ENCODE measurements around the gene TPRN.
A peak's percentile ranks its signal among the peaks of the same experiment; 100 is the strongest.

Gene TPRN

DNA sequence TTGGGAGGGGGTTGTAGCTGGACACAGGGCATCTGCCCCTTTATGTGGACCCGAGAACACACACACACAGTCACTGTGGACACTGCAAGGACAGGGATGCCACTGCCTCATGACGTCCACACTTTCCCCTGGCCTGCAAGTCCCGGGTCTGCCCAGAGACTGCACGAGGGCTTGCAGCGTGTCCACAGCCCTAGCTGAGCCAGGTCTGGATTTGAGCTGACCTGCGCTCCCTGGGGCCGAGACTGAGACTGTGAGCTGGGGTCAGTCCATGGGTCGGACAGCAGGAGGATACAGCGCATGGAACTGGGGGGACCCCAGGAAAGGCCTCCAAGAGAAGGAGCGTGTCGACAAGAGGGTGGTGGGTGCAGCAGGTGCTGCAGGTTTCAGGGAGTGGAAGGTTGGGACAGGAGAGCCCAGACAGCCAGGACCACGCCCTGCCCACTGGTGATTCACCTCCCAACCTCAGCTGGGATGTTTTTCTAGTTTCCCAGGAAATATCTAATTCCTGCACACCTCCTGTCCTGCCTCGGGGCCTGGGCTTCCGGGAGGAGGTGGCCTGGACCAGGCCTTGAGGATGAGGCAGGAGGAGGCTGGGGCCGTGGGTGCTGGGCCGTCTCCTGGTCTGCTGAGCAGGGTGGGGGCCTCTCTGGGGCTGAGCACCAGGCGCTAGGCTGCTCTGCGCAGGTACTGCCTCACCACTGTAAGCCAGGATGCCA lies 26.0 kb upstream of the TPRN start:
- Histone ChIP-seq H2BK12ac (ENCODE audit: low read length in 2 of 2) (no peak overlapping the region), H2BK15ac (ENCODE audit: low read depth, poor library complexity, severe bottlenecking) (no peak overlapping the region), H3K4me2 (ENCODE audit: low read length, poor library complexity, severe bottlenecking) (no peak overlapping the region), H4K91ac (ENCODE audit: low read length) (peak overlapping the region; percentile 55), H2AFZ (ENCODE audit: low read depth, low read length) (no peak overlapping the region), H3K14ac (ENCODE audit: low read length in 2 of 2) (no peak overlapping the region), H3K18ac (ENCODE audit: low read depth in 1 of 2, low read length in 2 of 2) (peak overlapping the region in 1 of 2 experiments; percentile 35), H3K36me3 (ENCODE audit: control insufficient read depth in 1 of 2, insufficient read depth in 2 of 2, low read depth in 1 of 2, low read length in 2 of 2) (peaks cover 0 to 4% of the 10 kb centered on the region in 2 experiments), H2BK120ac (ENCODE audit: low read depth, low read length) (no peak overlapping the region), H2AK5ac (ENCODE audit: low read length, severe bottlenecking) (no peak overlapping the region), H4K8ac (ENCODE audit: low read length) (peak overlapping the region; percentile 1), H3K9me3 (ENCODE audit: control insufficient read depth, low read length) (no peaks in the 10 kb centered on the region), H3K23ac (ENCODE audit: low read length in 2 of 2) (no peak overlapping the region), H3K4me3 (ENCODE audit: insufficient read depth in 1 of 2, low read depth in 1 of 2, low read length in 2 of 2) (no peak overlapping the region), H3K79me1 (replicated peaks; ENCODE audit: low read length, poor library complexity, severe bottlenecking) (no peaks in the 10 kb centered on the region), H3K4me1 (ENCODE audit: control insufficient read depth, insufficient read depth, low read depth, low read length) (peaks cover 38% of the 10 kb centered on the region), H3K9ac (ENCODE audit: low read length) (no peak overlapping the region), H3K4ac (ENCODE audit: low read depth in 1 of 2, low read length in 2 of 2) (no peak overlapping the region), H3K27me3 (ENCODE audit: control insufficient read depth in 1 of 2, insufficient read depth in 1 of 2, low read length in 2 of 2) (peaks cover 0 to 36% of the 10 kb centered on the region in 2 experiments), H2BK5ac (ENCODE audit: low read depth, low read length, poor library complexity, severe bottlenecking) (no peak overlapping the region), H3K27ac (ENCODE audit: low read length, poor library complexity, severe bottlenecking) (no peak overlapping the region)
- no peak for DNase-seq
- WGBS = 79% methylated on average over 16 of the region's 18 CpGs

DNA sequence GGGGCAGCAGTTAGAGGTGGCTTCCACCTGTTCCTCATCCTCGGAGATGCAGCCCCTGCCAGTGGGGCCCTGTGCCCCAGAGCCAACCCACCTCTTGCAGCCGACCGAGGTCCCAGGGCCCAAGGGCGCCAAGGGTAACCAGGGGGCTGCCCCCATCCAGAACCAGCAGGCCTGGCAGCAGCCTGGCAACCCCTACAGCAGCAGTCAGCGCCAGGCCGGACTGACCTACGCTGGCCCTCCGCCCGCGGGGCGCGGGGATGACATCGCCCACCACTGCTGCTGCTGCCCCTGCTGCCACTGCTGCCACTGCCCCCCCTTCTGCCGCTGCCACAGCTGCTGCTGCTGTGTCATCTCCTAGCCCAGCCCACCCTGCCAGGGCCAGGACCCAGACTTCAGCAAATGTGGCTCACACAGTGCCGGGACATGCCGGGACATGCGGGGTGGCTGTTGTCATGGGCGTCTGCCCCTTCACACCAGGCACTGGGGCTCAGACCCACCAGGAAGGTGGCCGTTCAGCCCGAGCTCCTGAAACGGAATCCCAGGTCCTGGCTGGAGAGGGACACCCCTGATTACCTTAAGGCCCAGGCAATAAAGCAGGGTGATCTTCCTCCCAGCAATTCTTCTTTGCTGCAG lies 25.3 kb upstream of the TPRN start:
- Histone ChIP-seq H2AK5ac (ENCODE audit: low read length, severe bottlenecking) (no peak overlapping the region), H4K8ac (ENCODE audit: low read length) (no peak overlapping the region), H2BK15ac (ENCODE audit: low read depth, poor library complexity, severe bottlenecking) (no peak overlapping the region), H2BK120ac (ENCODE audit: low read depth, low read length) (no peak overlapping the region), H3K4ac (ENCODE audit: low read depth in 1 of 2, low read length in 2 of 2) (peak overlapping the region in 1 of 2 experiments; percentile 9), H3K4me3 (ENCODE audit: insufficient read depth in 1 of 2, low read depth in 1 of 2, low read length in 2 of 2) (no peak overlapping the region), H3K36me3 (ENCODE audit: control insufficient read depth in 1 of 2, insufficient read depth in 2 of 2, low read depth in 1 of 2, low read length in 2 of 2) (peaks cover 0 to 4% of the 10 kb centered on the region in 2 experiments), H3K27ac (ENCODE audit: low read length, poor library complexity, severe bottlenecking) (no peak overlapping the region), H3K79me1 (replicated peaks; ENCODE audit: low read length, poor library complexity, severe bottlenecking) (no peaks in the 10 kb centered on the region), H4K91ac (ENCODE audit: low read length) (peak overlapping the region; percentile 54), H2AFZ (ENCODE audit: low read depth, low read length) (no peak overlapping the region), H3K4me2 (ENCODE audit: low read length, poor library complexity, severe bottlenecking) (no peak overlapping the region), H3K9ac (ENCODE audit: low read length) (no peak overlapping the region), H3K27me3 (ENCODE audit: control insufficient read depth in 1 of 2, insufficient read depth in 1 of 2, low read length in 2 of 2) (peaks cover 0 to 29% of the 10 kb centered on the region in 2 experiments), H2BK12ac (ENCODE audit: low read length in 2 of 2) (no peak overlapping the region), H3K14ac (ENCODE audit: low read length in 2 of 2) (no peak overlapping the region), H3K4me1 (ENCODE audit: control insufficient read depth, insufficient read depth, low read depth, low read length) (peaks cover 41% of the 10 kb centered on the region), H3K18ac (ENCODE audit: low read depth in 1 of 2, low read length in 2 of 2) (no peak overlapping the region), H2BK5ac (ENCODE audit: low read depth, low read length, poor library complexity, severe bottlenecking) (no peak overlapping the region), H3K9me3 (ENCODE audit: control insufficient read depth, low read length) (no peaks in the 10 kb centered on the region), H3K23ac (ENCODE audit: low read length in 2 of 2) (no peak overlapping the region)
- DNase-seq = no peak
- WGBS = 87% methylated on average over 21 of the region's 21 CpGs

DNA sequence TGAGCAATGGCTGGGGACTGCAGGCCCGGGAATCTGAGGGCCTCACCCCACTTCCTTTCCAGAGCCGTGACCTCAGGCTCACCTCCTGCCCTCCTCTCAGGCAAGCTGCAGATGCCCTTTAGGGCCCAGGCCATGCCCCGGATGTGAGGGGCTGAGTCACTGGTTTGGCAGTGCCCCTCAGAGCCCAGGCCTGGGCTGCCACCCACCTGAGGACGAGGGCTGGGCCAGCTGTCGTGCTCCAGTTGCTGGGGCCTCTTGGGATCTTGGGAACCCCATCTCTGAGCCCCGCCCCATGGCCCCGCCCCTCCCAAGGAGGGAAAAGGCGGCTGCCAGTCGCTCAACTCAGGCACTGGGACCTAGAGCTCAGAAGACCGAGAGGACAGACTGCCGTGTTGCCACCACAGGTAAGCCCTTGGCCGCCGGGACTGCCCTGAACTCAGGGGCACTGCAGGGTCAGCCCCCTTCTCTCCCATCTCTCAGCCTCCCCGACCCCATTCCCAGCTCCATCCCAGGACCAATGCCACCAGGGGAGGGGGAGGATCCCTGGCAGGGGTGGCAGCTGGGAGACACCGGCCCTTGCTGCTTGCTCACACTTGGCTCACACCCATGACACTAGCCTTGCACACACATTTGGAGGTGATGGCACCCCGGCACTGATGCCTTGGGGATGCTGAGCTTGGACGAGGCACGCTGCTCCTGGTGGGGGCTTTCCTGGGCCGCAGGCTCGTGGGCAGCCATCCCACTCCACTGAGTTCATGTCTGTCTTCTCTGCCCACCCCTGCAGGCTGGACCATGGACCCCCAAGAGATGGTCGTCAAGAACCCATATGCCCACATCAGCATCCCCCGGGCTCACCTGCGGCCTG lies 24.5 kb upstream of the TPRN start, which contains the start of gene CYSRT1:
CYSRT1 (plus strand) TSS at position 345 of the 865 bp plus-strand sequence; CDS start at position 793, 448 bp downstream.
- Histone ChIP-seq H2BK5ac (ENCODE audit: low read depth, low read length, poor library complexity, severe bottlenecking) (no peak within 1 kb of the TSS), H2BK12ac (ENCODE audit: low read length in 2 of 2) (no peak within 1 kb of the TSS), H3K4me1 (ENCODE audit: control insufficient read depth, insufficient read depth, low read depth, low read length) (peaks cover 46% of the 10 kb centered on the region), H4K91ac (ENCODE audit: low read length) (peak within 1 kb of the TSS; percentile 86), H2AK5ac (ENCODE audit: low read length, severe bottlenecking) (no peak within 1 kb of the TSS), H4K8ac (ENCODE audit: low read length) (peak within 1 kb of the TSS; percentile 91), H3K27me3 (ENCODE audit: control insufficient read depth in 1 of 2, insufficient read depth in 1 of 2, low read length in 2 of 2) (peaks cover 0 to 21% of the 10 kb centered on the region in 2 experiments), H3K36me3 (ENCODE audit: control insufficient read depth in 1 of 2, insufficient read depth in 2 of 2, low read depth in 1 of 2, low read length in 2 of 2) (peaks cover 0 to 7% of the 10 kb centered on the region in 2 experiments), H3K9ac (ENCODE audit: low read length) (peak within 1 kb of the TSS; percentile 92), H2AFZ (ENCODE audit: low read depth, low read length) (no peak within 1 kb of the TSS), H3K23ac (ENCODE audit: low read length in 2 of 2) (no peak within 1 kb of the TSS), H3K27ac (ENCODE audit: low read length, poor library complexity, severe bottlenecking) (no peak within 1 kb of the TSS), H3K79me1 (replicated peaks; ENCODE audit: low read length, poor library complexity, severe bottlenecking) (no peaks in the 10 kb centered on the region), H3K18ac (ENCODE audit: low read depth in 1 of 2, low read length in 2 of 2) (no peak within 1 kb of the TSS), H2BK15ac (ENCODE audit: low read depth, poor library complexity, severe bottlenecking) (no peak within 1 kb of the TSS), H3K4me3 (ENCODE audit: insufficient read depth in 1 of 2, low read depth in 1 of 2, low read length in 2 of 2) (peak within 1 kb of the TSS; percentile 71 to 86), H2BK120ac (ENCODE audit: low read depth, low read length) (no peak within 1 kb of the TSS), H3K9me3 (ENCODE audit: control insufficient read depth, low read length) (no peaks in the 10 kb centered on the region), H3K14ac (ENCODE audit: low read length in 2 of 2) (no peak within 1 kb of the TSS), H3K4ac (ENCODE audit: low read depth in 1 of 2, low read length in 2 of 2) (peak within 1 kb of the TSS; percentile 9 to 90), H3K4me2 (ENCODE audit: low read length, poor library complexity, severe bottlenecking) (peak within 1 kb of the TSS; percentile 85)
- no peak for DNase-seq
- WGBS = 80% methylated on average over 23 of the region's 23 CpGs
